Measurements from ENCODE around the gene MAN1A1. TPM values are rescaled to one million over a fixed set of nuclear protein-coding genes. Genes with fewer than 3 reads are reported as not detected.

Gene MAN1A1
- polyA plus RNA-seq, 1 donor (not counting 4 experiments of a cell fraction or from before 2014, with no cell fraction given), result 20.2 TPM

- FAIRE-seq, result no peak
- dilution Hi-C loops (cut with MboI; ENCODE audit: extremely low pct_ligation_motif_present, low sequenced_read_pairs), result no loop called here
- Histone ChIP-seq H3K4me3 (ENCODE audit: control insufficient read depth in 2 of 3, extremely low read depth in 1 of 3, insufficient read depth in 2 of 3, low read depth in 1 of 3, low read length in 3 of 3) (no peak overlapping the region), H3K4me1 (ENCODE audit: control insufficient read depth, extremely low read depth, insufficient read depth, low read length) (peaks cover 5% of the 10 kb centered on the region), H3K36me3 (ENCODE audit: control insufficient read depth in 2 of 2, extremely low read depth in 1 of 2, insufficient read depth in 2 of 2, low read length in 2 of 2) (peaks cover 0 to 2% of the 10 kb centered on the region in 2 experiments), H3K4me2 (ENCODE audit: control insufficient read depth, extremely low read depth, insufficient read depth, low read depth, low read length) (no peak overlapping the region), H4K20me1 (ENCODE audit: control insufficient read depth, extremely low read depth, insufficient read depth, low read length) (no peaks in the 10 kb centered on the region), H3K9me3 (ENCODE audit: control insufficient read depth, low read depth, low read length) (no peaks in the 10 kb centered on the region), H3K27ac (ENCODE audit: control insufficient read depth, insufficient read depth, low read length) (no peak overlapping the region), H3K79me2 (ENCODE audit: control insufficient read depth, insufficient read depth, low read length) (no peaks in the 10 kb centered on the region), H3K9ac (ENCODE audit: control insufficient read depth, extremely low read depth, insufficient read depth, low read length) (no peak overlapping the region), H3K27me3 (ENCODE audit: control insufficient read depth, extremely low read depth, insufficient read depth, low read length) (no peaks in the 10 kb centered on the region), H3K9me1 (ENCODE audit: control insufficient read depth, extremely low read depth, insufficient read depth, low read length) (no peaks in the 10 kb centered on the region), H2AFZ (ENCODE audit: control insufficient read depth, low read length) (no peak overlapping the region)
- TF ChIP-seq CTCF (optimal IDR thresholded peaks at IDR 0.05 in 1 of 3, IDR thresholded peaks at IDR 0.05 in 1 of 3, conservative IDR thresholded peaks at IDR 0.05 in 1 of 3; ENCODE audit: extremely low read depth in 1 of 3, insufficient read depth in 2 of 3, low read length in 3 of 3) (no peak), EZH2 (IDR thresholded peaks at IDR 0.05; ENCODE audit: low read length) (no peak)
- DNase-seq (ENCODE audit: low read depth, low spot score), result no peak
These were observed 42.5 kb downstream of the MAN1A1 start for GRCh38 chr6:119307056-119307455.

- DNase-seq (ENCODE audit: low read depth, low spot score), result no peak
- H3K36me3 ChIP-seq (ENCODE audit: control insufficient read depth in 2 of 2, extremely low read depth in 1 of 2, insufficient read depth in 2 of 2, low read length in 2 of 2), result peaks cover 0 to under 1% of the 10 kb centered on the region in 2 experiments
- FAIRE-seq, result no peak
- H4K20me1 ChIP-seq (ENCODE audit: control insufficient read depth, extremely low read depth, insufficient read depth, low read length), result no peaks in the 10 kb centered on the region
- TF ChIP-seq EZH2 (IDR thresholded peaks at IDR 0.05; ENCODE audit: low read length) (no peak), CTCF (optimal IDR thresholded peaks at IDR 0.05 in 1 of 3, IDR thresholded peaks at IDR 0.05 in 1 of 3, conservative IDR thresholded peaks at IDR 0.05 in 1 of 3; ENCODE audit: extremely low read depth in 1 of 3, insufficient read depth in 2 of 3, low read length in 3 of 3) (no peak)
- dilution Hi-C loops (cut with MboI; ENCODE audit: extremely low pct_ligation_motif_present, low sequenced_read_pairs), result no loop called here
- H3K27me3 ChIP-seq (ENCODE audit: control insufficient read depth, extremely low read depth, insufficient read depth, low read length), result no peaks in the 10 kb centered on the region
- no peaks in the 10 kb centered on the region for H3K79me2 ChIP-seq (ENCODE audit: control insufficient read depth, insufficient read depth, low read length)
- peaks cover 5% of the 10 kb centered on the region for H3K4me1 ChIP-seq (ENCODE audit: control insufficient read depth, extremely low read depth, insufficient read depth, low read length)
- no peak overlapping the region for H3K9ac ChIP-seq (ENCODE audit: control insufficient read depth, extremely low read depth, insufficient read depth, low read length)
- H3K9me3 ChIP-seq (ENCODE audit: control insufficient read depth, low read depth, low read length), result no peaks in the 10 kb centered on the region
- H3K27ac ChIP-seq (ENCODE audit: control insufficient read depth, insufficient read depth, low read length), result no peak overlapping the region
- H3K4me3 ChIP-seq (ENCODE audit: control insufficient read depth in 2 of 3, extremely low read depth in 1 of 3, insufficient read depth in 2 of 3, low read depth in 1 of 3, low read length in 3 of 3), result no peak overlapping the region
- no peaks in the 10 kb centered on the region for H3K9me1 ChIP-seq (ENCODE audit: control insufficient read depth, extremely low read depth, insufficient read depth, low read length)
- H3K4me2 ChIP-seq (ENCODE audit: control insufficient read depth, extremely low read depth, insufficient read depth, low read depth, low read length), result no peak overlapping the region
- no peak overlapping the region for H2AFZ ChIP-seq (ENCODE audit: control insufficient read depth, low read length)
These were observed 43.1 kb downstream of the MAN1A1 start for GRCh38 chr6:119306396-119306968.

Measured in keratinocyte (primary cell).